ENCODE data around the gene ZNF316. TPM values are rescaled to one million over a fixed set of nuclear protein-coding genes. Genes with fewer than 3 reads are reported as not detected.

Gene ZNF316
- total and polyA plus RNA-seq, 4 donors, result 20.9 to 38.5 (median 24.0) TPM

GRCh38 chr7:6608081-6608480, 29.0 kb upstream of the ZNF316 start:
- H3K9ac ChIP-seq (ENCODE audit: insufficient read depth in 1 of 2, low read length in 2 of 2), result no peak overlapping the region
- H3K4me1 ChIP-seq (ENCODE audit: control insufficient read depth in 5 of 5, insufficient read depth in 5 of 5, low read length in 5 of 5), result no peaks in the 10 kb centered on the region
- no peak overlapping the region for H3K27ac ChIP-seq (ENCODE audit: low read depth in 1 of 2, low read length in 1 of 2)
- no peaks in the 10 kb centered on the region for H3K9me3 ChIP-seq (ENCODE audit: control insufficient read depth in 4 of 4, insufficient read depth in 3 of 4, low read length in 3 of 4)
- DNase-seq, result no peak
- no peak overlapping the region for H3K4me3 ChIP-seq
- 92 to 95% methylated on average over 27 of the region's 27 CpGs for WGBS, 2 donors
- no peak for ATAC-seq (ENCODE audit: insufficient read depth, low FRiP score)
- H3K36me3 ChIP-seq (ENCODE audit: control insufficient read depth in 4 of 4, insufficient read depth in 4 of 4, low read length in 4 of 4), result peaks cover 3 to 32% (median 8%) of the 10 kb centered on the region in 4 donors
- TF ChIP-seq CTCF (IDR thresholded peaks at IDR 0.05; ENCODE audit: control extremely low read depth, extremely low read depth), result no peak
- no peaks in the 10 kb centered on the region for H3K27me3 ChIP-seq (ENCODE audit: control insufficient read depth in 3 of 3, insufficient read depth in 3 of 3, low read length in 2 of 3)

- no peaks in the 10 kb centered on the region for H3K27me3 ChIP-seq (ENCODE audit: control insufficient read depth in 3 of 3, insufficient read depth in 3 of 3, low read length in 2 of 3)
- peaks cover 0 to 32% (median 6%) of the 10 kb centered on the region in 4 donors for H3K36me3 ChIP-seq (ENCODE audit: control insufficient read depth in 4 of 4, insufficient read depth in 4 of 4, low read length in 4 of 4)
- 97 to 98% methylated on average over 12 of the region's 12 CpGs for WGBS, 2 donors
- H3K9me3 ChIP-seq (ENCODE audit: control insufficient read depth in 4 of 4, insufficient read depth in 3 of 4, low read length in 3 of 4), result no peaks in the 10 kb centered on the region
- no peaks in the 10 kb centered on the region for H3K4me1 ChIP-seq (ENCODE audit: control insufficient read depth in 5 of 5, insufficient read depth in 5 of 5, low read length in 5 of 5)
- ATAC-seq (ENCODE audit: insufficient read depth, low FRiP score) (no peak), DNase-seq (no peak)
- H3K27ac ChIP-seq (ENCODE audit: low read depth in 1 of 2, low read length in 1 of 2), result no peak overlapping the region
- no peak overlapping the region for H3K4me3 ChIP-seq
- H3K9ac ChIP-seq (ENCODE audit: insufficient read depth in 1 of 2, low read length in 2 of 2), result no peak overlapping the region
- TF ChIP-seq CTCF (IDR thresholded peaks at IDR 0.05; ENCODE audit: control extremely low read depth, extremely low read depth), result no peak
Observed at GRCh38 chr7:6608794-6609193, 28.3 kb upstream of the ZNF316 start.

GRCh38 chr7:6612819-6613218, 24.3 kb upstream of the ZNF316 start:
- H3K27me3 ChIP-seq (ENCODE audit: control insufficient read depth in 3 of 3, insufficient read depth in 3 of 3, low read length in 2 of 3), result no peaks in the 10 kb centered on the region
- H3K9ac ChIP-seq (ENCODE audit: insufficient read depth in 1 of 2, low read length in 2 of 2), result no peak overlapping the region
- ATAC-seq (ENCODE audit: insufficient read depth, low FRiP score), result no peak
- peaks cover 0 to 9% (median 2%) of the 10 kb centered on the region in 4 donors for H3K36me3 ChIP-seq (ENCODE audit: control insufficient read depth in 4 of 4, insufficient read depth in 4 of 4, low read length in 4 of 4)
- WGBS, 2 donors, result 73 to 77% methylated on average over 6 to 7 of the region's 7 CpGs
- H3K4me3 ChIP-seq, result no peak overlapping the region
- H3K9me3 ChIP-seq (ENCODE audit: control insufficient read depth in 4 of 4, insufficient read depth in 3 of 4, low read length in 3 of 4), result no peaks in the 10 kb centered on the region
- peaks cover 0 to 17% (median 0%) of the 10 kb centered on the region in 5 donors for H3K4me1 ChIP-seq (ENCODE audit: control insufficient read depth in 5 of 5, insufficient read depth in 5 of 5, low read length in 5 of 5)
- no peak for TF ChIP-seq CTCF (IDR thresholded peaks at IDR 0.05; ENCODE audit: control extremely low read depth, extremely low read depth)
- no peak overlapping the region for H3K27ac ChIP-seq (ENCODE audit: low read depth in 1 of 2, low read length in 1 of 2)
- no peak for DNase-seq

GRCh38 chr7:6613706-6614105, 23.4 kb upstream of the ZNF316 start:
- H3K27ac ChIP-seq (ENCODE audit: low read depth in 1 of 2, low read length in 1 of 2), result no peak overlapping the region
- H3K9ac ChIP-seq (ENCODE audit: insufficient read depth in 1 of 2, low read length in 2 of 2), result no peak overlapping the region
- H3K9me3 ChIP-seq (ENCODE audit: control insufficient read depth in 4 of 4, insufficient read depth in 3 of 4, low read length in 3 of 4), result no peaks in the 10 kb centered on the region
- ATAC-seq (ENCODE audit: insufficient read depth, low FRiP score), result no peak
- no peaks in the 10 kb centered on the region for H3K27me3 ChIP-seq (ENCODE audit: control insufficient read depth in 3 of 3, insufficient read depth in 3 of 3, low read length in 2 of 3)
- TF ChIP-seq CTCF (IDR thresholded peaks at IDR 0.05; ENCODE audit: control extremely low read depth, extremely low read depth), result no peak
- H3K4me3 ChIP-seq, result no peak overlapping the region
- WGBS, 2 donors, result 41 to 56% methylated on average over 2 of the region's 2 CpGs
- H3K36me3 ChIP-seq (ENCODE audit: control insufficient read depth in 4 of 4, insufficient read depth in 4 of 4, low read length in 4 of 4), result peaks cover 0 to 3% (median under 1%) of the 10 kb centered on the region in 4 donors
- peaks cover 0 to 17% (median 0%) of the 10 kb centered on the region in 5 donors for H3K4me1 ChIP-seq (ENCODE audit: control insufficient read depth in 5 of 5, insufficient read depth in 5 of 5, low read length in 5 of 5)
- DNase-seq, result no peak

Data from lung (tissue), 12 donors.